GM18507 (cell line): ENCODE results near the gene ZSCAN4.

Experiments
- DNase-seq: peaks from one replicate; pipeline ENCODE4 v3.0.0; 2011; ENCODE audit warnings: low read depth; ENCODE audit not compliant: insufficient read length; ENCODE audit errors: extremely low spot score
- FAIRE-seq: peaks from 2 replicates; lab custom pipeline; 2011; peaks lifted over from hg19 to GRCh38; lab: Jason Lieb, UNC

Gene ZSCAN4

DNA sequence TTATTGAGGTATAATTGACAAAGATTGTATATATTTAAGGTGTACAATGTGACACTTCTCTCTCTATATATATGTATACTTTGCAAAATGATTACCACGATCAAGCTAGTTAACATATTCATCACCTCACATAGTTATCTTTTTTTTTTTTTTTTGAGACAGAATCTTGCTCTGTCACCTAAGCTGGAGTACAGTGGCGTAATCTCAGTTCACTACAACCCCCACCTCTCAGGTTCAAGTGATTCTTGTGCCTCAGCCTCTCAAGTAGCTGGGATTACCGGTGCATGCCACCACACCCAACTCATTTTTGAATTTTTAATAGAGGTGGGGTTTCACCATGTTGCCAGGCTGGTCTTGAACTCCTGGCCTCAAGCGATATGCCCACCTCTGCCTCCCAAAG, 3.7 kb downstream of the ZSCAN4 start:
- DNase-seq (no peak), FAIRE-seq (no peak)

DNA sequence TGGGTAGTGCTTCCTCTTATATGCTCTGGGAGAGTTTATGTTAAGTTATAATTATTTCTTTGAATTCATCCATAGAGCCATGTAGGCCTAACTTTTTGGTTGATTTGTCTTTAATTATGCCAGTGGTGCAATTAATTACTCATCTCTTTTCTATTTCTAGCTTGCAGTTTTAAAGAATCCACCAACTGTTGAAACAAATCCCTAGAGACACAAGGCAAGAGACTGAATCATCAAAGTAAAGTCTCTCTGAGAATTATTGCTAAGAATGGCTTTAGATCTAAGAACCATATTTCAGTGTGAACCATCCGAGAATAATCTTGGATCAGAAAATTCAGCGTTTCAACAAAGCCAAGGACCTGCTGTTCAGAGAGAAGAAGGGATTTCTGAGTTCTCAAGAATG, 7.1 kb downstream of the ZSCAN4 start:
- FAIRE-seq (no peak), DNase-seq (no peak)

DNA sequence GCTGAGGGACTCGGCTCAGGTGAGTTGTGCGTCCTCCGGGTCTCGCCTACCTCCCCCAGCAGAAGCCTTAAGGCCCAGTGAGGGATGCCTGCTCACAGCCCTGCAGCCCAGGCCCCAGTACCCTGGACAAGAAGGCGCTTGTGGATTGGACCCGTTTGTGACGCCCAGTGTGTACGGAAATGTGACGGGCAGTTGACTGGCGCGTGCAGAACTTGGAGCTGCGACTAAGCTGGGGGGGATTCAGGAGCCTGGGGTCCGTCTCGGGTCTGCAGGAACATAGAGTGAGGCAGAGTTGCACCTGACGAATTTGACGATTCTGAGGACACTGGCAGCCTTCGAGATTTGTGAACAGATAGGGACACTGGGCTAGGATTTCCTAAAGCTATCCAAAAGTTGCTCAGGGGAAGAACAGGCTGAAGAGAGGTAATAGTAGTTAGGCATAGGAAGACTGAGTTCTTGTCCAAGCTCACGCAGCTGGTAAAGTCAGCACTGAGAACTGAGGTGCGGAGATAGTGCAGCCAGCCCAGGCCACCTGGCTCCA, 13.6 kb downstream of the ZSCAN4 start:
- no peak for FAIRE-seq

DNA sequence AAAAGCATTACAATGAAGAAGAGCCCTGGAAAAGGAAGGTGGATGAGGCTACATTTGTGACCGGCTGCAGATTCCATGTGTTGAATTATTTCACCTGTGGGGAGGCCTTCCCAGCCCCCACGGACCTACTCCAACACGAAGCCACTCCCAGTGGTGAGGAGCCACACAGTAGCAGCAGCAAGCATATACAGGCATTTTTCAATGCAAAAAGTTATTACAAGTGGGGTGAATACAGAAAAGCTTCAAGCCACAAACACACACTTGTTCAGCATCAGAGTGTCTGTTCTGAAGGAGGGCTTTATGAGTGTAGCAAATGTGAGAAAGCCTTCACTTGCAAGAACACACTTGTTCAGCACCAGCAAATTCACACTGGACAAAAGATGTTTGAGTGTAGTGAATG, 18.0 kb downstream of the ZSCAN4 start:
- DNase-seq (no peak), FAIRE-seq (no peak)

More for the DNA sequence above, 13.6 kb downstream of the ZSCAN4 start:
- no peak for DNase-seq

DNA sequence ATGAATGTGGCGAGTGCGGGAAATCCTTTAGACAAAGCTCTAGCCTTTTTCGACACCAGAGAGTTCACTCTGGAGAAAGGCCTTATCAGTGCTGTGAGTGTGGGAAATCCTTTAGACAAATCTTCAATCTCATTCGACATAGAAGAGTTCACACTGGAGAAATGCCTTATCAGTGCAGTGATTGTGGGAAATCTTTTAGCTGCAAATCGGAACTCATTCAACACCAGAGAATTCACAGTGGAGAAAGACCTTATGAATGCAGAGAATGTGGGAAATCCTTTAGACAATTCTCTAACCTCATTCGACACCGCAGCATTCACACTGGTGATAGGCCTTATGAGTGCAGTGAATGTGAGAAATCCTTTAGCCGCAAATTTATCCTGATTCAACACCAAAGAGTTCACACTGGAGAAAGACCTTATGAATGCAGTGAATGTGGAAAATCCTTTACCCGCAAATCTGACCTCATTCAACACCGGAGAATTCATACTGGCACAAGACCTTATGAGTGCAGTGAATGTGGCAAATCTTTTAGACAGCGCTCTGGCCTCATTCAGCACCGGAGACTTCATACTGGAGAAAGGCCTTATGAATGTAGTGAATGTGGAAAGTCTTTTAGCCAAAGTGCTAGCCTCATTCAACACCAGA, 18.8 kb downstream of the ZSCAN4 start:
- DNase-seq = no peak
- FAIRE-seq = no peak

DNA sequence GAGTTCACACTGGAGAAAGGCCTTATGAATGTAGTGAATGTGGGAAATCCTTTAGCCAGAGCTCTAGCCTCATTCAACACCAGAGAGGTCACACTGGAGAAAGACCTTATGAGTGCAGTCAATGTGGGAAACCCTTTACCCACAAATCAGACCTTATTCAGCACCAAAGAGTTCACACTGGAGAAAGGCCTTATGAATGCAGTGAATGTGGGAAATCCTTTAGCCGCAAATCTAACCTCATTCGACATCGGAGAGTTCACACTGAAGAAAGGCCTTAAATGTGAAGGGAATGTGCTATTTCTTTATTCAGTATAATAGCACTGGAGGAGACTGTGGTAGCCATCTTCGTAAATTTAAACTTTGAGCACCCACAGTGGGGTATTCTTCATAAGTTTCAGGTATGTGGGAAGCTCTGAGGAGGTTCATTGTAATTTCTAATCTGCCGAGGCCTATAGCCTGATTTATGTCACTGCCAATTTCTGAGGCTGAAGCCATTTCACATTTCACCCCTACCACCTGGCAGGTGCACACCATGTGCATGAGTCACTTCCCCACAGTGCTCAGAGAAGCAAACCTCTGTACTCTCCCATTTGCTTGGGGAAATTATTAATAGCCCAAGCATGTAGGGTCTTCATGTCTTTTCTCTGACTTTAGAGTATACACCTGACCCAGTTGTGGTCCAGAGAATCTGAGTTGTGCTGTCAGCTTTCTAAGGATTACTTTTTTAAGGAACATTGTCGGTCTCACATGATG, 19.5 kb downstream of the ZSCAN4 start:
- FAIRE-seq (no peak), DNase-seq (no peak)

DNA sequence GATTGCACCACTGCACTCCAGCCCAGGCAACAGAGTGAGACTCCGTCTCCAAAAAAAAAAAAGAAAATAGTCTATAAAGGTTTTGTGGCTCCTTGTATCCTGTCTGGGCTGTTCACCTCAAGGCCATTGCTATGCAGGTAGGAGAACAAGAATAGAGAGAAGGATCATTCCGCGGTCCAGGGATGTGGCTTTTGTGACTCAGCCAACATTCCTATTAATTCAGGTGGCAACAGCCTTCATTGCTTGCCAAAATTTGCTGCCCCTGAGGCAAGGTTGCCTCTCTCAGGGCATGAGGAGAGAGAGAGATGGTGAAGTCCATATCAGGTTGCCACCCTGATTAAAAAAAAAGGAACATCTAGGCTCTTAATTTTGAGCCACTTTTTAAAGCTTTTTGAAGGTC, 21.0 kb downstream of the ZSCAN4 start:
- no peak for DNase-seq
- FAIRE-seq = no peak

DNA sequence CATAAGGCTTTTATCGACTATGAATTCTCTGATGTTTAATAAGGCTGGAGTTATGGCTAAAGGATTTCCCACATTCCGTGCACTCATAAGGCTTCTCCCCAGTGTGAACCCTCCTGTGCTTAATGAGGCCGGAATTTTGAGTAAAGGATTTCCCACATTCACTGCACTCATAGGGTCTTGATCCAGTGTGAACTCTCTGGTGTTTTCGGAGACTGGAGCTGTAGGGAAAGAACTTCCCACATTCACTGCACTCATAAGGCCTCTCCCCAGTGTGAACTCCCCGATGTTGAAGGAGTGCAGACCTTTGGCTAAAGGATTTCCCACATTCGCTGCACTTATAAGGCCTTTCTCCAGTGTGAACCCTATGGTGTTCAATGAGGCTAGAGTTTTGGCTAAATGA, 32.9 kb downstream of the ZSCAN4 start:
- FAIRE-seq (no peak), DNase-seq (no peak)

DNA sequence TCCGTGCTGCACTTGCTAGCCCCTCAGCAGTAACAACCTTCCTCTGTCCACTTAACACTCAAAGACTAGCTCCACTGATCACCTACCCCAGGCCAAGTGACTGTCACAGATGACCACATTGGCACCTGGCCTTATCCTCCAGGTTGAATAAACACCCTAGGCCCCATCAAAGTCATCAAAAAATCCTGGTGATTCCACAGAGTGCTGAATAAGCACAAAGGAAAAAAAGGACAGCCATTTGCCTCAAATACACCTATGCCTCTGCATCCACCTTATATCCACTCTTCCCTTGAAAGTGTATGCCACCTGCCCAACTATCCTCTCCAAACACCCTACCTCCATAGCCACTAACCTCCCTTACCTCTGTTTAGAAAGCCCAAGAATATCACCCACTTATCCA, 37.6 kb downstream of the ZSCAN4 start:
- no peak for DNase-seq
- no peak for FAIRE-seq

DNA sequence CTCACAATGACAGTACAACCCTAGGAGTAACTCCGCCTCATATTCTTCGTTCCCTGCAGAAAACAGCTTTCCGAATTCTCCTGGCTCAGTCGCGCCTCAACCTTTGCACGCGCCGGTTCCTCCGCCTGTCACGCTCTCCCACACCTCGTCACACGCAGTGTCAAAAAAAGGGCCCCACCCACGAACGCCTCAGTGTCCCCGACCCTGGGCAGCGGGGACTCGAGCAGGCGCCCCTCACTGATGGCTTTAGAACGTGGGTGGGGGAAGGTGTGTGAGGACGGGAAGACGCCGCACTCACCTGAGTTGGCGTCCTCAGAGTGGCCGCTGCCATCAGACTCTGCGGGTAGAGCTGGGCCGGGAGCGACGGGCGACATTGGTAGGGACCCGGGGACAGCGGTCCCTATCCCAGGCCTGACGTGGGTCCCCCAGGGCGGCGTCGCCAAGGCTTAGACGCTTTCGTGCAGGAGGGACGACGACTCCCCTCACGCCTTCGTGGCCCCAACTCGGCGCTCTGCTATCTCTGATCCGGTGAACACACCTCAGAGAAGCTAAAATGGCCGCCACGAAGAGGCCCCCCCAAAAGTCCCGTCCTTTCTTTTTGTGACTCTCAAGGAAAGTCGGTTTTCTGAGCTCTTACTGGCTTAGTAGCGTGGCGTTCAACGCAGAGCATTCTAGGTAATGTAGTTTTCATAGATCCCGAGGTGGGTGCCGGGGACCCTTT, 40.1 kb downstream of the ZSCAN4 start, which contains the start of gene ZNF154:
Gene ZNF154 (minus strand): TSS at position 564 of the 721 bp plus-strand sequence. CDS start 233 bp downstream, at position 331.
- FAIRE-seq = no peak
- DNase-seq = no peak

DNA sequence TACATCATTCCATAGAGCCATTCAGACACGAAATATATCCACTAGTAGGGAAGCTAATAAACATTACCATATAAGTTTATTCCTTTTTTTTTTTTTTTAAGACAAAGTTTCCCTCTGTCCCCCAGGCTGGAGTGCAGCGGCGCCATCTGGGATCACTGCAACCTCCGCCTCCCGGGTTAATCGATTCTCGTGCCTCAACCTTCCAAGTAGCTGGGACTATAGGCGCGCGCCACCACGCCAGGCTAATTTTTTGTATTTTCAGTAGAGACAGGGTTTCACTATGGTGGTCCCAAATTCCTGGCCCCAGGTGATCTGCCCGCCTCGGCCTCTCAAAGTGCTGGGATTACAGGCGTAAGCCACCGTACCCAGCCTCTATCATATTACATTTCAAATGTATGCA, 40.9 kb downstream of the ZSCAN4 start:
- DNase-seq (no peak), FAIRE-seq (no peak)

DNA sequence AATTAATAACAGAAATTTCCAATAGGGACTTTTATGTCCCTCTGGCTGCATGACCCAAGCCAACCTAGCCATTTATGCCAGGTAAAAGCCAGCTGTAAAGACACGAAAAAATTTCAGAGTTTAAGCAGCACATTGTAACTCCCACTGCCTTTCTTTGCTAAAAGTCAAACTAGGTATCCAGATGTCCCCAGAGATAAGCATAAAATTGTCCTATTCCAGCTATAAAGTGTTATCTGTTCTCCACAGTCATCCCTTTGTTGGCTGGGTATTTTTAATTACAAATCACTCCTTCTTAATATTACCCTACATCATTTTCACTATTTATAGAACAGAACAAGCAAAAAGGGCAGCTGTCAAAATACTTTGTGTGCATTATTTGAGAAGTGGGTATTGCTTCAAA, 43.5 kb downstream of the ZSCAN4 start:
- DNase-seq = no peak
- no peak for FAIRE-seq

DNA sequence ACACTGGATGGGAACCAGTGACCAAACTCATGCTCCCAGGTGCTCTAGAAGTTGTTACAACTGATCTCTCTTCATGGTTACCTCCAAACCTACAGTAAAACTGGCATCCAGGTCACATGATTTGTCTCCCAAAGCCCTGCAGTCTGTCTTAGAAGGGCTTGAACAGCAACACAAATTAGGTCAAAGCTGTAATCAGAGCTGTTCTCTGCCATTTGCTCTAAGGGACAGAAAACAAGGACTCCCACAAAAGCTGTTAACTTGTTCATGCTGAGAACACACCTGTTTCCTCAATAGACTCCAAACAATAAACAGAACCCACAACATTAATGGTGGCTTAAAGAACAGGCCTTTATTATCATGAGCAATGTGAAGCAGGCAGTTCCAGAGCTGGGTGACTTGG, 50.7 kb downstream of the ZSCAN4 start:
- FAIRE-seq = no peak
- DNase-seq = no peak

DNA sequence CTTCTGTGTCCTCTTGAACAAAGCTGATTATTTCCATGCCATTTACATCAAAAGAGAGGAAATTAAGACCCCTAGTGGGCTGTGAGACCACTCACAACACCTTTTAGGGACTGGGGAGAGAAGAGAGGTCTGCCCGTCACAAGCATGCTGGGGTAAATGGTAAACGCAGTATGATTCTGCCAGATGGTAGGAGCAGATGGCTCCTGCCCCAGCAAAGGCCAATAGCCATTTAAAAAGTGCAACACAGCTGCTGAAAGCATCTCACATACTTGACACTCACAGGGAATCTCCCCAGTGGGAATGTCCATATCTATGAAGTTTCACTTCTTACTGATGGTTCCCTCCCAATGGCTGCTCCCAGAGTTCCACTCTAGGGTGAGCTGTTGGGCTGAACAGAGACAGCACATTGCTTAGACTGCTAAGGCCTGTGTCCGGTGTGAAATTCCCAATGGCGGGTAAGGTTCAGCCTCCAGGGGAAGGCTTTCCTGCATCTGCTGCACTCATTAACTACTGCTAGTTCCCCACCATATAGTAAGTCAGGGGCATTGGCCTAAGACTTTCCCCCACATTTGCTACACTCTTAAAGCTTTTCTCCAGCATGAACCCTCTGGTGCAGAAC, 51.3 kb downstream of the ZSCAN4 start:
- no peak for FAIRE-seq
- no peak for DNase-seq

DNA sequence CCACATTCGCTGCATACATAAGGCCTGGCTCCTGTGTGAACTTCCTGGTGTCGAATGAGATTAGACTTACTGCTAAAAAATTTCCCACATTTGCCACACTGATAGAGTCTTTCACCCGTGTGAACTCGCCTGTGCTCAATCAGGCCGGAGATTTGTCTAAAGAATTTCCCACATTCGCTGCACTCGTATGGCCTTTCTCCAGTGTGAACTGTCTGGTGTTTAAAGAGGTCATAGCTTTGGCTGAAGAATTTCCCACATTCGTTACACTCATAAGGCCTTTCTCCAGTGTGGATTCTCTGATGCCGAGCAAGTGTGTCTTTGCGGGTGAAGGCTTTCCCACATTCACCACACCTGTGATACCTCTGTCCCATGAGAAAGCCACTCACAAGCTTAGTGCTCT, 52.1 kb downstream of the ZSCAN4 start:
- DNase-seq (no peak), FAIRE-seq (no peak)
